ENCODE results near the gene C19orf73.
A peak's percentile ranks its signal among the peaks of the same experiment; 100 is the strongest.

C19orf73 gene

DNA sequence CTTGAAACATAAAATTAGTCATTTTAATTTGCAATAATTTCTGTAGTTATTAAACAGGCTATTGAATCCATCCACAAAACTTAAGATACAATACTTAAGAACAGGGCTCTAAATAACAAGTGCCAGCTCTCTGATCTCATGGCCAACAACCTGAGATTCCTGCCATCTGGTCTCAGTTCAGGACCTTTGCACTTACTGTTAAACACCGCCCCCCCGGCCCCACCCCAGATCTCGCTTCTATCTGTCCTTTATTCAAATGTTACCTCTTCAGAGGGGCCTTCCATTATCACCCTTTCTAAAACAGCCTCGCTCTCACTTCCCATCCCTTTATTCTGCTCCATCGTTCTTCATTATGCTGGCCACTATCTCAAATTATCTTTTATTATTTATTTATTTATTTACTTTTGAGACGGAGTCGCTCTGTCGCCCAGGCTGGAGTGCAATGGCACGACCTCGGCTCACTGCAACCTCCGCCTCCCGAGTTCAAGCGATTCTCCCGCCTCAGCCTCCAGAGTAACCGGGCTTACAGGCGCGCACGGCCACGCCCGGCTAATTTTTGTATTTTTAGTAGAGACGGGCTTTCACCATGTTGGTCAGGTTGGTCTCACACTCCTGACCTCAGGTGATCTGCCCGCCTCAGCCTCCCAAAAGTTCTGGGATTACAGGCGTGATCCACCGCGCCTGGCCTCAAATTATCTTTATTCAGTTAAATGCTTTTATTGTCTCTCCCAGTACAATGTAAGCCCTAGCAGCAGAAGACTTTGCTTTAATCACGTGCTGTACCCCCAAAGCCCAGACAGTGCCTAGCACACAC, 34.5 kb downstream of the C19orf73 start:
- no peak for TF ChIP-seq CTCF (IDR thresholded peaks at IDR 0.05)

DNA sequence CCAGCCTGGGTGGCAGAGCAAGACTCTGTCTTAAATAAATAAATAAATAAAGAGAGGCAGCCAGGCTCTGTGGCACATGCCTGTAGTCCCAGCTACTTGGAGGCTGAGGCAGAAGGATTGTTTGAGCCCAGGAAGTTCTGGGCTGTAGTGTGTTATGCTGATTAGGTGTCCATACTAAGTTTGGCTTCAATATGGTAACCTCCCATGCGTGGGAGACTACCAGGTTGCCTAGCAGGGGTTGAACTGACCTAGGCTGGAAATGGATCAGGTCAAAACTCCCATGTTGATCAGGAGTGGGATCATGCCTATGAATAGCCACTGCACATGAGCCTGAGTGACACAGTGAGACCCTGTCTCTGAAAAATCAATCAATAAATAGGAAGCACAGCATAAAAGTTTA, 37.7 kb downstream of the C19orf73 start:
- TF ChIP-seq CTCF (IDR thresholded peaks at IDR 0.05): no peak

DNA sequence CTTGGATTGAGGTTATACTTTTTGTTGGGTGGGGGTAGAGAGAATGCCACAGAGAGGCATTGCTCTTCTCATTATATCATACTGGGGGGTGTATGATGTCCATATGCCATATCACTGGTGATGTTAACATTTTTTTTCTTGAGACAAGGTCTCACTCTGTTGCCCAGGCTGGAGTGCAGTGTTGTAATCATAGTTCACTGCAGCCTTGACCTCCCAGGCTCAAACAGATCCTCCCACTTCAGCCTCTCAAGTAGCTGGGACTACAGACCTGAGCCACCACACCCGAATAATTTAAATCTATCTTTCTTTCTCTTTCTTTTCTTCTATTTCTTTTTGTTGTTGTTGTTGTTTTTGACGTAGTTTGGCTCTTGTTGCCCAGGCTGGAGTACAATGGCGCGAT, 38.6 kb downstream of the C19orf73 start:
- no peak for TF ChIP-seq CTCF (IDR thresholded peaks at IDR 0.05)

DNA sequence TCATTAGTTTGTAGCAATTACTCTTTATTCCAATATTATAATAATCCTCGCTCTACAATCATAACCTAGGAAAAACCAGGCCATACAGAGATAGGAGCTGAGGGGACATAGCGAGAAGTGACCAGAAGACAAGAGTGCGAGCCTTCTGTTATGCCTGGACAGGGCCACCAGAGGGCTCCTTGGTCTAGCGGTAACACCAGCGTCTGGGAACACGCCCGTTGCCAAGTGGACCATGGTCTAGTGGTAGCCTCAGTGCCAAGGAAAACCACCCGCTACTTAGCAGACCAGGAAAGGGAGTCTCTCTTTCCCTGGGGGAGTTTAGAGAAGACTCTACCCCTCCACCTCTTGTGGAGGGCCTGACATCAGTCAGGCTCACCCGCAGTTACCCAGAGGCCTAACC, 44.1 kb downstream of the C19orf73 start:
- peak; percentile 49 for TF ChIP-seq CTCF (IDR thresholded peaks at IDR 0.05)

DNA sequence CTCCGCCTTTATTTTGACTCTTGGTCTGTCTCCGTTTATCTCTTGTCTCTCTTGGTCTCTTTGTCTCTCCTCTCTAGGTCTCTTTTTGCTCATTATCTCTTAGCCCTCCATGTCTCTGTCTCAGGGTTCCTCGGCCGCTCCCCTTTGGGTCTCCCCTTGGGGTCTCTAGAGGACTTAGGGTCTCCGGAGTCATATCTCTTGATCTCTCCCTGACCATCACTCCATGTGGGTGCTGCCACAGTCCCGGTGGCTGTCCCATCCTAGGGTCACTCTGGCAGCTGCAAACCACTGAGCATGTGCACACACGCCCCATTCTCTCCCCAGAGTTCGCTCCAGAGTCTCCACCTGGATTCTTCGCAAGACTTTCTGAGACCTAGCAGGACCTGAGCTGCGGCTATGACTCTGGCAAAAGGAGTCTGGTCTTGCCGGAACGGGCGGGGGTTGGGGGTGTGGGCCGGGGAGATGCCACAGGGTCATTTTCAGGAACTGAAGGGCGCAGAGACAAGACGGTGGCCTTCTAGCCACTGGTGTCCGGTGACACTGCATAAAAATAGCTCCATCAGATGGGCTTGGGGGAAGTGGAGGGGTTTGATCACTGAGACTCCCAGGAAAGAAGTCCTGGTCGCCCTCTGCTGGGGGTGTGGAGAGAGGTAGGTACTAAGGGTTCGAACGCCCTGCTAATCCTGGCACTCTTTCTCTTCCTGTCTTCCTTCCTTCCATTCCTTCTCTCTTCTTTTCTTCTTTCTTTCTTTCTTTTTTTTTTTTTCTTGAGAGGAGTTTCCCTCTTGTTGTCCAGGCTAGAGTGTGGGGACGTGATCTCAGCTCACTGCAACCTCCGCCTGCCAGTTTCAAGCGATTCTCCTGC, 45.2 kb downstream of the C19orf73 start:
- peak; percentile 39 for TF ChIP-seq CTCF (IDR thresholded peaks at IDR 0.05)

GRCh38 chr19:49071860-49072547, 46.9 kb downstream of the C19orf73 start:
- no peak for TF ChIP-seq CTCF (IDR thresholded peaks at IDR 0.05)

- no peak for TF ChIP-seq CTCF (IDR thresholded peaks at IDR 0.05)
These were observed 48.5 kb downstream of the C19orf73 start for GRCh38 chr19:49070416-49070815.

All from LNCAP (cell line).